Measurements from ENCODE around the gene ORM1.
"Not testable (repeated sequence)": the region's sequence is repeated elsewhere in the genome, so short reads cannot be mapped to it uniquely, and the experiment has no call there.

Gene ORM1

GRCh38 chr9:114328357-114328820 is 5.5 kb downstream of the ORM1 start:
- not testable (repeated sequence) for DNase-seq

GRCh38 chr9:114328937-114329624 is 6.2 kb downstream of the ORM1 start:
- DNase-seq = not testable (repeated sequence)

GRCh38 chr9:114329625-114330022 is 6.7 kb downstream of the ORM1 start, which contains the start of gene ORM2:
Gene ORM2 (plus strand): TSS chr9:114329869. CDS start chr9:114329905, 36 bp downstream.
- DNase-seq = not testable (repeated sequence)

- no peak for DNase-seq
Observed at GRCh38 chr9:114330636-114331035, 7.7 kb downstream of the ORM1 start.

GRCh38 chr9:114331229-114332195 is 8.6 kb downstream of the ORM1 start:
- not testable (repeated sequence) for DNase-seq

- DNase-seq = not testable (repeated sequence)
Observed at GRCh38 chr9:114332474-114333040, 9.7 kb downstream of the ORM1 start.

GRCh38 chr9:114333718-114334117 is 10.8 kb downstream of the ORM1 start:
- DNase-seq = not testable (repeated sequence)

GRCh38 chr9:114334490-114334889 is 11.6 kb downstream of the ORM1 start:
- no peak for DNase-seq

GRCh38 chr9:114335745-114336144 is 12.8 kb downstream of the ORM1 start:
- DNase-seq = no peak

GRCh38 chr9:114336157-114336556 is 13.3 kb downstream of the ORM1 start:
- DNase-seq = no peak

GRCh38 chr9:114336699-114337395 is 13.9 kb downstream of the ORM1 start:
- DNase-seq = no peak

- DNase-seq = no peak
Observed at GRCh38 chr9:114338187-114338586, 15.3 kb downstream of the ORM1 start.

- peak; percentile 2 for DNase-seq
Observed at GRCh38 chr9:114339130-114339908, 16.4 kb downstream of the ORM1 start.

GRCh38 chr9:114341152-114341830 is 18.4 kb downstream of the ORM1 start:
- no peak for DNase-seq

GRCh38 chr9:114341991-114342390 is 19.1 kb downstream of the ORM1 start:
- DNase-seq = no peak

- DNase-seq = no peak
Observed at GRCh38 chr9:114342755-114343440, 20.0 kb downstream of the ORM1 start.

- DNase-seq = no peak
Observed at GRCh38 chr9:114343471-114344187, 20.7 kb downstream of the ORM1 start.

- DNase-seq = no peak
Observed at GRCh38 chr9:114344188-114344566, 21.3 kb downstream of the ORM1 start.

- DNase-seq = no peak
Observed at GRCh38 chr9:114344692-114345091, 21.8 kb downstream of the ORM1 start.

- DNase-seq = no peak
Observed at GRCh38 chr9:114345493-114346065, 22.7 kb downstream of the ORM1 start.

All from NCI-H146 (cell line).